Measurements from ENCODE around the gene JRKL. TPM values are rescaled to one million over a fixed set of nuclear protein-coding genes. Genes with fewer than 3 reads are reported as not detected.

Gene JRKL
- total and polyA plus RNA-seq, 2 of the 13 experiments (the other 11 are each of a cell fraction or from before 2014, with no cell fraction given), result 3.2 to 4.5 TPM

DNA sequence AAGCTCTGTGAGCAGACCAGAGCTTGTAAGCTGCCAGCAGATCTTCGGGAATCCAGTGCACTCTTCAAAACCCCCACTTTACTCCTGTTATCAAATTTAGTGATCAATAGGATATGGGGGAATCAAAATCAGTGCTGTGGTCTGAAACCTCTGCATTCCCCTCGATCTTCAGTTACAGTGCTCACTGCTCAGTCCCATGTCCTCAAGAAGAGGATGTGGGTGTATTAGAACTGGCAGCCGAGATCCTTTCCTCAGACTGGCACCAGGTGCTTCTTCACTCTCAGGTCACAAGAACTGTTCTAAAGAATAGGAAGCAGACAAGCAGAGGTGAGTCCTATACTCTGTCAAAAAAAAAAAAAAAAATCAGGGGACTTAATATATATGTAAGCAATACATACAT, 31.5 kb upstream of the JRKL start (continued):
- no peak for TF ChIP-seq ZNF770 (CRISPR knock-in tag; IDR thresholded peaks at IDR 0.05)
- no peak for TF ChIP-seq ZNF709 (CRISPR knock-in tag; IDR thresholded peaks at IDR 0.05)
- no peak for TF ChIP-seq ZNF318 (CRISPR knock-in tag; IDR thresholded peaks at IDR 0.05)
- TF ChIP-seq, protein P1, sequence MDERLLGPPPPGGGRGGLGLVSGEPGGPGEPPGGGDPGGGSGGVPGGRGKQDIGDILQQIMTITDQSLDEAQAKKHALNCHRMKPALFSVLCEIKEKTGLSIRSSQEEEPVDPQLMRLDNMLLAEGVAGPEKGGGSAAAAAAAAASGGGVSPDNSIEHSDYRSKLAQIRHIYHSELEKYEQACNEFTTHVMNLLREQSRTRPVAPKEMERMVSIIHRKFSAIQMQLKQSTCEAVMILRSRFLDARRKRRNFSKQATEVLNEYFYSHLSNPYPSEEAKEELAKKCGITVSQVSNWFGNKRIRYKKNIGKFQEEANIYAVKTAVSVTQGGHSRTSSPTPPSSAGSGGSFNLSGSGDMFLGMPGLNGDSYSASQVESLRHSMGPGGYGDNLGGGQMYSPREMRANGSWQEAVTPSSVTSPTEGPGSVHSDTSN (CRISPR knock-in tag; IDR thresholded peaks at IDR 0.05), result no peak
- TF ChIP-seq, protein P2, sequence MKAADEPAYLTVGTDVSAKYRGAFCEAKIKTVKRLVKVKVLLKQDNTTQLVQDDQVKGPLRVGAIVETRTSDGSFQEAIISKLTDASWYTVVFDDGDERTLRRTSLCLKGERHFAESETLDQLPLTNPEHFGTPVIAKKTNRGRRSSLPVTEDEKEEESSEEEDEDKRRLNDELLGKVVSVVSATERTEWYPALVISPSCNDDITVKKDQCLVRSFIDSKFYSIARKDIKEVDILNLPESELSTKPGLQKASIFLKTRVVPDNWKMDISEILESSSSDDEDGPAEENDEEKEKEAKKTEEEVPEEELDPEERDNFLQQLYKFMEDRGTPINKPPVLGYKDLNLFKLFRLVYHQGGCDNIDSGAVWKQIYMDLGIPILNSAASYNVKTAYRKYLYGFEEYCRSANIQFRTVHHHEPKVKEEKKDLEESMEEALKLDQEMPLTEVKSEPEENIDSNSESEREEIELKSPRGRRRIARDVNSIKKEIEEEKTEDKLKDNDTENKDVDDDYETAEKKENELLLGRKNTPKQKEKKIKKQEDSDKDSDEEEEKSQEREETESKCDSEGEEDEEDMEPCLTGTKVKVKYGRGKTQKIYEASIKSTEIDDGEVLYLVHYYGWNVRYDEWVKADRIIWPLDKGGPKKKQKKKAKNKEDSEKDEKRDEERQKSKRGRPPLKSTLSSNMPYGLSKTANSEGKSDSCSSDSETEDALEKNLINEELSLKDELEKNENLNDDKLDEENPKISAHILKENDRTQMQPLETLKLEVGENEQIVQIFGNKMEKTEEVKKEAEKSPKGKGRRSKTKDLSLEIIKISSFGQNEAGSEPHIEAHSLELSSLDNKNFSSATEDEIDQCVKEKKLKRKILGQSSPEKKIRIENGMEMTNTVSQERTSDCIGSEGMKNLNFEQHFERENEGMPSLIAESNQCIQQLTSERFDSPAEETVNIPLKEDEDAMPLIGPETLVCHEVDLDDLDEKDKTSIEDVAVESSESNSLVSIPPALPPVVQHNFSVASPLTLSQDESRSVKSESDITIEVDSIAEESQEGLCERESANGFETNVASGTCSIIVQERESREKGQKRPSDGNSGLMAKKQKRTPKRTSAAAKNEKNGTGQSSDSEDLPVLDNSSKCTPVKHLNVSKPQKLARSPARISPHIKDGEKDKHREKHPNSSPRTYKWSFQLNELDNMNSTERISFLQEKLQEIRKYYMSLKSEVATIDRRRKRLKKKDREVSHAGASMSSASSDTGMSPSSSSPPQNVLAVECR (CRISPR knock-in tag; IDR thresholded peaks at IDR 0.05; ENCODE audit: borderline replicate concordance), result no peak

Data from HepG2 (cell line).